Fibroblast of the aortic adventitia (primary cell): ENCODE data around the gene ACTR3C. TPM values are rescaled to one million over a fixed set of nuclear protein-coding genes. Genes with fewer than 3 reads are reported as not detected.

Experiments used
- DNase-seq: peaks from one replicate; pipeline ENCODE4 v3.0.0-alpha.2; 2010; ENCODE audit warnings: low read depth
- H3K4me3 ChIP-seq: 2 replicates; pipeline ENCODE4 v1.5.1; 2011; ENCODE audit warnings: low read depth, mild to moderate bottlenecking, control low read depth, low read length, moderate library complexity
- total RNA-seq: library from RNA; depleted of rRNA; stranded (reverse); fragments of >200 nt; gene quantifications from 2 replicates; pipeline ENCODE4 v1.2.3, GENCODE V29; 2012; ENCODE audit warnings: low replicate concordance
- TF ChIP-seq, protein P1 (sequence below): IDR thresholded peaks from 2 replicates; pipeline ENCODE4 v1.5.1; 2011; ENCODE audit warnings: mild to moderate bottlenecking, low read length, control low read depth, inconsistent platforms; ENCODE audit not compliant: insufficient read depth

Gene ACTR3C
- total RNA-seq, 1 donor = 0.54 TPM

DNA sequence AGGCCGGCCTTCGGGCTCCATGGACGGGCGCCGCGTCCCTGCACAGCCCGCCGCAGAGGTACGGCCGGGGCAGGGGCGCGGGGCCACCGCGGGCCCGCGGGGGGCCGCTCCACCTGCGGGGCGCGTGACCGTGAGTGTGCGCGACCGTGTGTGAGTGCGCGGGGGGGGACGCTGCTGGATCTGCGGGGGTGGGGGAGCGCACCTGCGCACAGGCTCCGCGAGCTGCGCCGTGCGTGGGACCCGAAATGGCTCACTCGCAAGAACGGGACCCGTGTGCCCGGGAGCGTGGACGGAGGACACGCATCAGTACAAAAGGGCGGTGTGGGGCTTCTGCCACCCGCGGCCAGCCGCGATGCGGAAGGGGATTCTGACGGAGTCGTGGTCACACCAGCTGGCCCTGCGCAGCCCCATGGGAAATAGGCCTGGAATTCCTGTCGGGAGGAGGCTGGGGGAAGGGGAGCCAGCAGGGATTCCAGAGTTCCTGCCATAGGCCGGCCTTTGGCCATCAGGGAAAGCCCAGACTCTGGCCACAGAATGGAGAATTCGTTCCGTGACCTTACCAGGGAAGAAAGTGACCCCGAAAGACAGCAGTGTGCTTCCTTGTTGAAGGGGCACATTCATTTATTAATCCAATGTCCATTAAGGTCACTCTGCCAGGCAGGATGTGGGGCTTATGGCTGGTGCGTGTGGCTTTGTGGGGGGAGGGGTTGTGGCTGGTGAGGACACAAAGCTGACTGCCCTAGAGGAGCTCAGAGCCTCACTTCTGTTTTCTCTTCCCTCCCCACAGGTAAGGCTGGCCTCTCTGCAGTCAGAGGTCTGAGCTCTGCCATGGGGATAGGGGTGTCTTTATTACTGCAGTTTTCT lies 45.8 kb upstream of the ACTR3C start:
- DNase-seq = peak; percentile 59
- TF ChIP-seq, protein P1, sequence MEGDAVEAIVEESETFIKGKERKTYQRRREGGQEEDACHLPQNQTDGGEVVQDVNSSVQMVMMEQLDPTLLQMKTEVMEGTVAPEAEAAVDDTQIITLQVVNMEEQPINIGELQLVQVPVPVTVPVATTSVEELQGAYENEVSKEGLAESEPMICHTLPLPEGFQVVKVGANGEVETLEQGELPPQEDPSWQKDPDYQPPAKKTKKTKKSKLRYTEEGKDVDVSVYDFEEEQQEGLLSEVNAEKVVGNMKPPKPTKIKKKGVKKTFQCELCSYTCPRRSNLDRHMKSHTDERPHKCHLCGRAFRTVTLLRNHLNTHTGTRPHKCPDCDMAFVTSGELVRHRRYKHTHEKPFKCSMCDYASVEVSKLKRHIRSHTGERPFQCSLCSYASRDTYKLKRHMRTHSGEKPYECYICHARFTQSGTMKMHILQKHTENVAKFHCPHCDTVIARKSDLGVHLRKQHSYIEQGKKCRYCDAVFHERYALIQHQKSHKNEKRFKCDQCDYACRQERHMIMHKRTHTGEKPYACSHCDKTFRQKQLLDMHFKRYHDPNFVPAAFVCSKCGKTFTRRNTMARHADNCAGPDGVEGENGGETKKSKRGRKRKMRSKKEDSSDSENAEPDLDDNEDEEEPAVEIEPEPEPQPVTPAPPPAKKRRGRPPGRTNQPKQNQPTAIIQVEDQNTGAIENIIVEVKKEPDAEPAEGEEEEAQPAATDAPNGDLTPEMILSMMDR = no peak
- peak overlapping the region; percentile 95 for H3K4me3 ChIP-seq

DNA sequence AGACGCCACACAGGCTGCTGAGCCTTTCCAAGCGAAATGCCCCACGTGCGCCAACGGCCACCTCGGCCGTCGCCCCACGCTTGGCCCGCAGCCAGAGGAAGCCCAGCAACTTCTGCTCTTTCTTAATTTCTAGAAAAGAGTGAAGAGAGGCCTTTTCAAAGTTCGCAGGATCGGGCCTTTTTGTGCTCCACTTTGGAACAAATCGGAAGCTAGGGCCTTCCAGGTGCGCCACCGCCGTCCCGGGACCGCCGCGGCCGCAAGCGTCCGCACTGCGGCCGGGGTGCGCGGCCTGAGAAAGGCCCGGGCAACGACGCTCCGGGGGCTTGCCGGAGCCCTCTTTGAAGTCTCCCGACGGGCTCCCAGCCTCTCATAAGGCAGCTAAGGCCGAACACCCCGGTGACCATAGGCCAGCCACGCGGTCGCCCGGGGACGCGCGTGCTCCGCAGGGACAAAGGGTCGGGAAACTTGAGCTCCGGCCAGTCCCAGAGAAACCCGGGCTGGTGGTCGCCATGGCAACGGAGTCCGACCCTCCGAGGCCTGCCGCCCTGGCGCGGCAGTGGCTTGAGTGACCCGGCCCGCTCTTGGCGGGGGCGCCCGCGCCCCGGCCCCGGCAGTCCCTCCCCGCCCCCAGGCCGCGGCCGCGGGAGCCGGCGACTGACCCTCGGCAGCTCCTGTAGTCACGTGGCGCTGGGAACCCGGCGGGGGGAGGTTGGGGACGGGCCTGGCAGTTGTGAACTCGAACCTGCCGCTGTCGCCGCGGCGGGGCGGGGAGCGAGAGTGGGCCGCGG lies 44.9 kb upstream of the ACTR3C start, which contains the start of gene REPIN1:
TSS of gene REPIN1 (plus strand) at position 727 of the 788 bp plus-strand sequence. CDS start 890 bp downstream, outside the sequence.
- TF ChIP-seq, protein P1 = no peak
- peak; percentile 73 for DNase-seq
- peak within 1 kb of the TSS; percentile 95 for H3K4me3 ChIP-seq

DNA sequence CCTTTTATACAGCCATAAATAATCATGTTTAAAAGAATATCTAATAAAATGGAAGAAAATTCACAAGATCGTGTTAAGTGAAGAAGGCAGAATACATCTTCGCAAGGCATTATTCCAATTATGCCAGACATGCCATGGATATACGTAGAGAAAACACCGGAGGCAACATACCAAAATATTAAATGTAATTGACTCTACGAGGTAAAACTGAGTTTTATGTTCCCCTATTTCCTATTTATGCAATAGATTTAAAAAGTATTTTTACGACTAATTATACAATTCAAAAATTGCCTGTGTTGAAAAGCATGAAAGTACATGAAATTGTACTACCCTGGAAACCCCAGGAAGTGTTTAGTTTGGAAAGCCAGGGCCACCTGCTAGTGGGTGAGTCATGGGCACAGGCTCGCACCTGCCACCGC lies 44.3 kb upstream of the ACTR3C start:
- no peak for DNase-seq
- peak overlapping the region; percentile 95 for H3K4me3 ChIP-seq
- TF ChIP-seq, protein P1 = no peak

DNA sequence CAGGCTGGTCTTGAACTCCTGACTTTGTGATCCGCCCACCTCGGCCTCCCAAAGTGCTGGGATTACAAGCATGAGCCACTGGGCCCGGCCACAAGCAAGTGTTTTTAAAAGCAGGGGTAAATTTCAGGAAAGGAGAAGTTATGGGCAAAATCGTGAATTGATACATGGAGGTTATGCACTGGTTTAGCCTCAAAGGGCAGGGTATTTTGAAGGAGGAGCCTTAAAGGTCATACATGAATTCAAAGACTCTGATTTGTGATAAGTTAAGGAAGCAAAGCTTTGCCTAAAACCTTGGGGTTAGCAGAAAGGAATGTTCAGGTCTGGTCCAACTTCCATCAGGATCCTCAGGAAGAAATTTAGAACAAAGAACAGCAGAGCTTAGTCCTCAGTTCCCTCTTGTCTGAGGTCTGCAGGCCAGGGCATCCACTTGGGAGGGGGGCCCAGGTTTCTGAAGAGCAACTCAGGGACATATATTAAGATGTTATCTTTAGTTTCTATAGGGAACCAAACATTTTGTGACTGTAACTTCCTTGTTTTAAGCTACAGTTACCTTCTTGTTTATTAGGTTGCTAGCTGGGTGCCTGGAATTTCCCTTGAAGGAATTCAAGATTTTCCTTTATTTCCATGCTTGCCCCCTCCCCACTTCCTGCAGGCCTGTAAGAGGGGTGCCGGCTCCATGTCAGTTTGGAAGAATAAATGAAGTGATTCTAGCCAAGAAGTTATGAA lies 42.5 kb upstream of the ACTR3C start:
- DNase-seq = no peak
- no peak overlapping the region for H3K4me3 ChIP-seq
- TF ChIP-seq, protein P1 = no peak

DNA sequence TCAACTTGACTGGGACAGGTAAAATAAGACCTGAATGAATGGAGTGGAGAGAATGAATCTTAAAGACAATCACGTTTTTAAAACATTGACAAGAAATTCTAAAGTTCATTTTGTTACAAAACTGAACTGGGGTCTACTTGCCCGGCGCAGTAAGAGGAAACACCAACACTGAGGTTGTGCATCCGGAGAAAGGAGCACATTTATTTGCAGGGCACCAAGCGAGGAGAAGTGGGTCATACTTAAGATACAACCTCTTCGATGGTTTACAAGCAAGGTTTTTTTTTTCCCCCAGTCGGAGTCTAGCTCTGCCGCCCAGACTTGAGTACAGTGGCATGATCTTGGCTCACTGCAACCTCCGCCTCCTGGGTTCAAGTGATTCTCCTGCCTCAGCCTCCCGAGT lies 41.8 kb upstream of the ACTR3C start:
- TF ChIP-seq, protein P1 = no peak
- H3K4me3 ChIP-seq = no peak overlapping the region
- no peak for DNase-seq

DNA sequence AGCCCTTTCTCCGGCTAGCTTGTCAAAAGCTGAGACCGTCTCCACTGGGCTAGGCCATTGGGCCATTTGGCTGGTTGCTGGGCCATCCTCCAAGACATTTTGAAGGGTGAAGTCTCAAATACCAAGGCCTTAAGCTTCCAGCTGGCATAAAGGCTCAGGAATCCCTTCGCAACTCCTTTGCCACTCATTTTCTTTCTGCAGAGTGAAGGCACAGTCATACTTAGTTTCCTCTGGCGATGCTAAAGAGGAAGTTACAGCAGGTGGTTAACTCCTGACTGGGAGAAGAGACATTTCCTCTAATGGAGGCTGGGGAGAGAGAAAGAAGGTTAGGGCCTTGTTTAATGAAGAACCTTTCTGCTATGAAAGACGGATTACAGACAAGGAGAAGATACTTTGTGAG lies 40.5 kb upstream of the ACTR3C start:
- DNase-seq = no peak
- H3K4me3 ChIP-seq = no peak overlapping the region
- TF ChIP-seq, protein P1 = no peak
